IMR-90 (cell line): ENCODE data around the gene TES. TPM values are rescaled to one million over a fixed set of nuclear protein-coding genes. Genes with fewer than 3 reads are reported as not detected.

Experiments
- ATAC-seq: fragments of 200-7000 bp; cut with Tn5 transposase; 2 replicates; pipeline ENCODE4 v1.9.1; 2020; ENCODE audit warnings: low read depth, mild to moderate bottlenecking, moderate library complexity
- BruUV-seq: library from RNA; stranded (reverse); fragments of 400-500 nt; replicated peaks from 2 replicates; lab custom pipeline; 2021; lab: Mats Ljungman, UMichigan
- CTCF ChIA-PET: fragments of 300-600 bp; formaldehyde crosslinking; extraction: SDS; loops from one replicate; lab custom pipeline; 2021; ENCODE audit warnings: antibody characterized with exemption; lab: Yijun Ruan, JAX
- POLR2A ChIA-PET: fragments of 300-600 bp; sonication (Branson Sonifier 250); formaldehyde crosslinking; loops from one replicate; lab custom pipeline; 2022; ENCODE audit warnings: antibody characterized with exemption; ENCODE audit not compliant: unreplicated experiment; lab: Charles Lee
- DNase-seq: peaks from one replicate; pipeline ENCODE4 v3.0.0; 2013
- H2AFZ ChIP-seq: replicated peaks from 2 replicates; pipeline ENCODE3; 2013; ENCODE audit warnings: low read length, mild to moderate bottlenecking; ENCODE audit not compliant: poor library complexity
- H2AK5ac ChIP-seq: 2 replicates; pipeline ENCODE4 v1.6.1; 2013; ENCODE audit warnings: low read depth, low read length, inconsistent platforms
- H2AK9ac ChIP-seq: replicated peaks from 2 replicates; pipeline ENCODE3; 2013; ENCODE audit warnings: mild to moderate bottlenecking, low read depth, low read length, moderate library complexity; ENCODE audit not compliant: poor library complexity
- H2BK120ac ChIP-seq: 2 replicates; pipeline ENCODE4 v1.6.1; 2013; ENCODE audit warnings: low read depth, low read length, inconsistent platforms
- H2BK15ac ChIP-seq: 3 replicates; pipeline ENCODE4 v1.6.1; 2013; ENCODE audit warnings: low read depth, low read length, inconsistent platforms
- H2BK20ac ChIP-seq: 2 replicates; pipeline ENCODE4 v1.6.1; 2013; ENCODE audit warnings: low read depth, mild to moderate bottlenecking, inconsistent platforms, low read length, moderate library complexity
- H2BK5ac ChIP-seq: 2 replicates; pipeline ENCODE4 v1.6.1; 2013; ENCODE audit warnings: mild to moderate bottlenecking, low read depth, low read length, inconsistent platforms; ENCODE audit not compliant: poor library complexity, severe bottlenecking
- H3K14ac ChIP-seq: replicated peaks from 2 replicates; pipeline ENCODE4 v1.6.1; 2013; ENCODE audit warnings: low read depth, low read length, inconsistent platforms
- H3K18ac ChIP-seq: 2 replicates; pipeline ENCODE4 v1.6.1; 2013; ENCODE audit warnings: low read depth, low read length, control low read depth
- H3K23ac ChIP-seq: 2 replicates; pipeline ENCODE4 v1.6.1; 2013; ENCODE audit warnings: low read depth, low read length, inconsistent platforms
- H3K27ac ChIP-seq: 2 replicates; pipeline ENCODE4 v1.5.1; 2013; ENCODE audit warnings: mild to moderate bottlenecking, control low read depth, low read length; ENCODE audit not compliant: insufficient read depth
- H3K27me3 ChIP-seq: 2 replicates; pipeline ENCODE4 v1.6.1; 2013; ENCODE audit warnings: low read length; ENCODE audit not compliant: control insufficient read depth, insufficient read depth
- H3K36me3 ChIP-seq: 2 replicates; pipeline ENCODE4 v1.6.1; 2013; ENCODE audit warnings: low read length, mixed read lengths; ENCODE audit not compliant: control insufficient read depth, insufficient read depth
- H3K4ac ChIP-seq: 2 replicates; pipeline ENCODE4 v1.6.1; 2013; ENCODE audit warnings: low read depth, low read length, inconsistent platforms
- H3K4me1 ChIP-seq: 2 replicates; pipeline ENCODE4 v1.6.1; 2013; ENCODE audit warnings: low read length, mixed read lengths; ENCODE audit not compliant: control insufficient read depth, insufficient read depth
- H3K4me2 ChIP-seq: 2 replicates; pipeline ENCODE4 v1.6.1; 2013; ENCODE audit warnings: low read depth, mild to moderate bottlenecking, control low read depth, low read length, moderate library complexity
- H3K4me3 ChIP-seq: 2 replicates; pipeline ENCODE4 v1.5.1; 2013; ENCODE audit warnings: low read depth, mild to moderate bottlenecking, control low read depth, low read length, moderate library complexity; ENCODE audit not compliant: insufficient read depth
- H3K56ac ChIP-seq: 2 replicates; pipeline ENCODE4 v1.6.1; 2013; ENCODE audit warnings: low read length, inconsistent platforms; ENCODE audit not compliant: insufficient read depth; ENCODE audit errors: extremely low read depth
- H3K79me1 ChIP-seq, 2 experiments: 2 replicates each; pipeline ENCODE4 v1.6.1; 2013; ENCODE audit warnings: low read length in 2 of 2, inconsistent platforms in 1 of 2, low read depth in 1 of 2
- H3K9ac ChIP-seq: 2 replicates; pipeline ENCODE4 v1.6.1; 2013; ENCODE audit warnings: low read depth, low read length, control low read depth
- H3K9me1 ChIP-seq: 2 replicates; pipeline ENCODE4 v1.6.1; 2013; ENCODE audit warnings: low read length, inconsistent platforms; ENCODE audit not compliant: insufficient read depth
- H3K9me3 ChIP-seq: 2 replicates; pipeline ENCODE4 v1.6.1; 2013; ENCODE audit warnings: low read length; ENCODE audit not compliant: control insufficient read depth, insufficient read depth
- H4K20me1 ChIP-seq: 2 replicates; pipeline ENCODE4 v1.6.1; 2013; ENCODE audit warnings: low read length, inconsistent platforms; ENCODE audit not compliant: insufficient read depth
- H4K5ac ChIP-seq: 2 replicates; pipeline ENCODE4 v1.6.1; 2013; ENCODE audit warnings: mild to moderate bottlenecking, low read depth, low read length, control low read depth
- H4K8ac ChIP-seq, 2 experiments: 2 replicates each; pipeline ENCODE4 v1.6.1; 2013; ENCODE audit warnings: low read depth in 2 of 2, low read length in 2 of 2, control low read depth in 1 of 2, inconsistent platforms in 1 of 2
- H4K91ac ChIP-seq: 2 replicates; pipeline ENCODE4 v1.6.1; 2013; ENCODE audit warnings: low read depth, low read length, inconsistent platforms; ENCODE audit not compliant: insufficient read depth
- CTCF ChIP-seq: conservative IDR thresholded peaks from 2 replicates; pipeline ENCODE4 v1.5.1; 2012; ENCODE audit warnings: mild to moderate bottlenecking, low read depth, low read length, improper control_type of control experiment
- ELK1 ChIP-seq: fragments of 150-350 bp; IDR thresholded peaks from 2 replicates; pipeline ENCODE4 v1.6.1; 2016; ENCODE audit warnings: low read depth, mild to moderate bottlenecking, low read length, moderate library complexity, borderline replicate concordance
- POLR2A ChIP-seq: IDR thresholded peaks from 2 replicates; pipeline ENCODE4 v1.6.1; 2012; ENCODE audit warnings: mild to moderate bottlenecking, low read depth, low read length
- RAD21 ChIP-seq: IDR thresholded peaks from 2 replicates; pipeline ENCODE4 v1.6.1; 2012; ENCODE audit warnings: low read length, improper control_type of control experiment
- SMC3 ChIP-seq: fragments of 150-350 bp; IDR thresholded peaks from 2 replicates; pipeline ENCODE4 v1.6.1; 2016; ENCODE audit warnings: low read depth, mild to moderate bottlenecking, antibody characterized with exemption, low read length, moderate library complexity
- USF2 ChIP-seq: fragments of 150-350 bp; IDR thresholded peaks from 2 replicates; pipeline ENCODE4 v1.6.1; 2017; ENCODE audit warnings: mild to moderate bottlenecking, antibody characterized with exemption, low read length, low read depth
- WGBS, 2 experiments: methylation state at CpG; one replicate each; pipeline versions ENCODE4 v1.1.5 to v1.1.7; 2013; ENCODE audit warnings: missing lambda C conversion rate in 2 of 2; ENCODE audit not compliant: insufficient read length in 1 of 2; ENCODE audit errors: extremely low coverage in 2 of 2; 5-methylcytosine and 5-hydroxymethylcytosine counted together
- dilution Hi-C: fragments of 300-500 bp; cut with HindIII; formaldehyde crosslinking; loops from one replicate; pipeline ENCODE4 v1.14.3; 2018; ENCODE audit warnings: low sequenced_read_pairs; ENCODE audit not compliant: unreplicated experiment
- in situ Hi-C: fragments of 300-500 bp; cut with MboI; formaldehyde crosslinking; loops from 3 replicates; pipeline ENCODE4 v1.14.3; 2019; ENCODE audit warnings: low sequenced_read_pairs, inconsistent platforms, mixed read lengths
- intact Hi-C: fragments of 100-400 bp; cut with micrococcal nuclease; formaldehyde crosslinking; loops from 2 replicates; pipeline ENCODE4 v1.10.0; 2022
- polyA plus RNA-seq, 3 experiments: library from polyadenylated mRNA; depleted of rRNA; stranded (reverse); fragments of >200 nt; gene quantifications; 2 replicates each; pipeline ENCODE4 v1.2.3, GENCODE V29; 2012; ENCODE audit warnings: low replicate concordance in 1 of 3
- total RNA-seq: library from RNA; depleted of rRNA; stranded (reverse); fragments of >200 nt; gene quantifications from 2 replicates; pipeline ENCODE4 v1.2.3, GENCODE V29; 2012

TES gene
- total and polyA plus RNA-seq, 2 of the 4 experiments (the other 2 are of a cell fraction), result 54.0 to 83.3 TPM

GRCh38 chr7:116284390-116284789 lies 74.1 kb downstream of the TES start:
- no TSS peak for BruUV-seq
- Histone ChIP-seq H3K9me1 (no peaks in the 10 kb centered on the region), H4K20me1 (no peaks in the 10 kb centered on the region), H4K8ac (no peak overlapping the region; a peak in 1 of 4 replicates), H3K4me2 (no peak overlapping the region; the same call in 1 of the 2 replicates), H2AFZ (no peak overlapping the region), H3K36me3 (no peaks in the 10 kb centered on the region), H4K5ac (no peak overlapping the region), H2BK120ac (no peak overlapping the region), H3K27ac (no peak overlapping the region), H3K18ac (no peak overlapping the region), H3K9me3 (no peaks in the 10 kb centered on the region), H3K56ac (no peak overlapping the region), H2AK9ac (no peak overlapping the region), H2BK5ac (peak overlapping the region; percentile 47), H3K4ac (peak overlapping the region; percentile 24; the same call in 1 of the 2 replicates), H4K91ac (no peak overlapping the region), H2BK20ac (no peak overlapping the region), H2BK15ac (peak overlapping the region; percentile 1; the same call in 1 of the 3 replicates), H3K23ac (peak overlapping the region; percentile 35; the same call in 1 of the 2 replicates), H3K27me3 (no peaks in the 10 kb centered on the region), H3K79me1 (no peaks in the 10 kb centered on the region; a peak in 2 of 4 replicates), H3K9ac (no peak overlapping the region), H3K4me1 (peaks cover 4% of the 10 kb centered on the region), H3K4me3 (no peak overlapping the region), H2AK5ac (0 out of 2 replicates have a peak overlapping the region, but pooled peaks have one; percentile 15), H3K14ac (no peak overlapping the region)
- POLR2A ChIA-PET, result no interaction called here
- peak; percentile 51 for ATAC-seq
- CTCF ChIA-PET, result interaction anchor here (1.1 kb wide), 1 partner anchor 22 kb away, joined by 4 read pairs; no protein-coding TSS in a partner anchor
- TF ChIP-seq ELK1 (no peak), CTCF (no peak), USF2 (no peak), RAD21 (no peak), SMC3 (no peak), POLR2A (no peak)
- in situ Hi-C loops, result no loop called here
- peak; percentile 31 for DNase-seq
- intact Hi-C loops, result no loop called here
- dilution Hi-C loops, result no loop called here
- WGBS, 2 experiments, result no CpG with 5 or more reads among the region's 3 CpGs
